Liver (tissue), 2 donors: ENCODE data around the gene KLHL20.
"Not testable (repeated sequence)": the region's sequence is repeated elsewhere in the genome, so short reads cannot be mapped to it uniquely, and the experiment has no call there.

Experiments
- CTCF ChIP-seq: fragments of 150-350 bp; IDR thresholded peaks from 2 replicates; pipeline ENCODE4 v1.5.1; 2017; ENCODE audit warnings: improper control_type of control experiment, low read depth, low read length; ENCODE audit not compliant: missing input control
- TF ChIP-seq, protein P1 (sequence below): IDR thresholded peaks from 2 replicates; pipeline ENCODE4 v1.6.1; 2016; ENCODE audit warnings: antibody characterized with exemption
- donor health status: healthy.

DNA sequence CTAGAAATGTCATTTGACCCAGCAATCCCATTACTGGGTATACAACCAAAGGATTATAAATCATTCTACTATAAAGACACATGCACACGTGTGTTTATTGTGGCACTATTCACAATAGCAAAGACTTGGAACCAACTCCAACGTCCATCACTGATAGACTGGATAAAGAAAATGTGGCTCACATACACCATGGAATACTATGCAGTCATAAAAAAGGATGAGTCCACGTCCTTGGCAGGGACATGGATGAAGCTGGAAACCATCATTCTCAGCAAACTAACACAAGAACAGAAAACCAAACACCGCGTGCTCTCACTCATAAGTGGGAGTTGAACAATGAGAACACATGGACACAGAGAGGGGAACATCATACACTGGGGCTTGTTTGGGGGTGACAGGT is 34.6 kb upstream of the KLHL20 start:
- TF ChIP-seq CTCF = not testable (repeated sequence)
- TF ChIP-seq, protein P1, sequence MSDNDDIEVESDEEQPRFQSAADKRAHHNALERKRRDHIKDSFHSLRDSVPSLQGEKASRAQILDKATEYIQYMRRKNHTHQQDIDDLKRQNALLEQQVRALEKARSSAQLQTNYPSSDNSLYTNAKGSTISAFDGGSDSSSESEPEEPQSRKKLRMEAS = not testable (repeated sequence)
